GM23338 (cell line): ENCODE results near the gene JMJD1C. TPM values are rescaled to one million over a fixed set of nuclear protein-coding genes. Genes with fewer than 3 reads are reported as not detected.

Source experiments
- ATAC-seq: fragments of 200-7000 bp; cut with Tn5 transposase; 3 replicates; pipeline ENCODE4 v1.9.1; 2020
- DNase-seq: peaks from one replicate; pipeline ENCODE4 v3.0.0-alpha.2; 2015; ENCODE audit warnings: low spot score
- H2AFZ ChIP-seq: fragments of 200-600 bp; sonication (generic); 2 replicates; pipeline ENCODE4 v1.8.0; 2016; ENCODE audit warnings: antibody characterized with exemption, mild to moderate bottlenecking, moderate library complexity
- H3F3A ChIP-seq: fragments of 200-600 bp; sonication (generic); replicated peaks from 2 replicates; pipeline ENCODE4 v1.8.0; 2017; ENCODE audit warnings: antibody characterized with exemption, mixed run types, low read depth
- H3K27ac ChIP-seq: fragments of 200-600 bp; sonication (generic); 2 replicates; pipeline ENCODE4 v1.6.1; 2016; ENCODE audit warnings: low read depth
- H3K27me3 ChIP-seq: fragments of 200-600 bp; sonication (generic); 2 replicates; pipeline ENCODE4 v1.8.0; 2016; ENCODE audit warnings: mild to moderate bottlenecking, mixed run types, moderate library complexity; ENCODE audit not compliant: insufficient read depth
- H3K36me3 ChIP-seq: fragments of 200-600 bp; sonication (generic); 2 replicates; pipeline ENCODE4 v1.8.0; 2016; ENCODE audit warnings: mild to moderate bottlenecking; ENCODE audit not compliant: insufficient read depth
- H3K4me1 ChIP-seq: fragments of 200-600 bp; sonication (generic); 2 replicates; pipeline ENCODE4 v1.8.0; 2016; ENCODE audit warnings: mild to moderate bottlenecking, moderate library complexity; ENCODE audit not compliant: insufficient read depth
- H3K4me2 ChIP-seq: fragments of 200-600 bp; sonication (generic); 2 replicates; pipeline ENCODE4 v1.7.1; 2017; ENCODE audit warnings: mixed run types
- H3K4me3 ChIP-seq: fragments of 200-600 bp; sonication (generic); 2 replicates; pipeline ENCODE4 v1.6.1; 2016; ENCODE audit warnings: mixed run types
- H3K79me2 ChIP-seq: fragments of 200-600 bp; sonication (generic); replicated peaks from 2 replicates; pipeline ENCODE4 v1.8.0; 2017; ENCODE audit warnings: mild to moderate bottlenecking; ENCODE audit not compliant: insufficient read depth
- H3K9me2 ChIP-seq: fragments of 200-600 bp; sonication (generic); 2 replicates; pipeline ENCODE4 v1.8.0; 2017; ENCODE audit not compliant: insufficient read depth
- H4K20me1 ChIP-seq: fragments of 200-600 bp; sonication (generic); replicated peaks from 2 replicates; pipeline ENCODE4 v1.8.0; 2017; ENCODE audit warnings: mild to moderate bottlenecking; ENCODE audit not compliant: insufficient read depth
- H3K27ac Mint-ChIP-seq: 2 replicates; pipeline ENCODE4 v1.8.0; 2020; ENCODE audit warnings: inconsistent platforms, mild to moderate bottlenecking, moderate library complexity, mixed read lengths
- H3K27me3 Mint-ChIP-seq: 3 replicates; pipeline ENCODE4 v1.8.0; 2022; ENCODE audit warnings: low read depth, mild to moderate bottlenecking, moderate library complexity, mixed read lengths, inconsistent platforms; ENCODE audit not compliant: insufficient read depth, poor library complexity
- H3K36me3 Mint-ChIP-seq: 3 replicates; pipeline ENCODE4 v1.8.0; 2021; ENCODE audit warnings: low read depth, mild to moderate bottlenecking, inconsistent platforms, moderate library complexity, mixed read lengths
- H3K4me1 Mint-ChIP-seq: 3 replicates; pipeline ENCODE4 v1.8.0; 2020; ENCODE audit warnings: mild to moderate bottlenecking, inconsistent platforms, mixed read lengths
- H3K4me3 Mint-ChIP-seq: 3 replicates; pipeline ENCODE4 v1.8.0; 2021; ENCODE audit warnings: moderate library complexity, mild to moderate bottlenecking, inconsistent platforms, mixed read lengths
- H3K9me3 Mint-ChIP-seq: 3 replicates; pipeline ENCODE4 v1.8.0; 2020; ENCODE audit warnings: moderate library complexity, mild to moderate bottlenecking, inconsistent platforms, mixed read lengths
- CREB1 ChIP-seq: fragments of 250-450 bp; sonication (Bioruptor Pico); IDR thresholded peaks from 2 replicates; pipeline ENCODE4 v1.5.0; 2020; ENCODE audit warnings: low read depth, mild to moderate bottlenecking, moderate library complexity
- EZH2 ChIP-seq: fragments of 200-600 bp; sonication (generic); IDR thresholded peaks from one replicate; pipeline ENCODE4 v1.8.0; 2017; ENCODE audit warnings: antibody characterized with exemption, mild to moderate bottlenecking, low read depth; ENCODE audit not compliant: unreplicated experiment
- EZH2phosphoT487 ChIP-seq: fragments of 200-600 bp; sonication (generic); IDR thresholded peaks from one replicate; pipeline ENCODE4 v1.8.1; 2018; ENCODE audit warnings: antibody characterized with exemption; ENCODE audit not compliant: unreplicated experiment
- JUNB ChIP-seq: IDR thresholded peaks from one replicate; pipeline ENCODE4 v1.6.1; 2016; ENCODE audit warnings: antibody characterized with exemption; ENCODE audit not compliant: unreplicated experiment
- NANOG ChIP-seq: IDR thresholded peaks from 2 replicates; pipeline ENCODE4 v1.6.1; 2016; ENCODE audit warnings: antibody characterized with exemption, borderline replicate concordance
- POLR2AphosphoS5 ChIP-seq: IDR thresholded peaks from 2 replicates; pipeline ENCODE4 v1.6.1; 2016; ENCODE audit warnings: antibody characterized with exemption, low read depth
- STAT1 ChIP-seq: IDR thresholded peaks from one replicate; pipeline ENCODE4 v1.6.1; 2016; ENCODE audit warnings: antibody characterized with exemption; ENCODE audit not compliant: unreplicated experiment
- ZNF114 ChIP-seq: fragments of 250-450 bp; sonication (Bioruptor Pico); IDR thresholded peaks from 2 replicates; pipeline ENCODE4 v1.5.0; 2020; ENCODE audit warnings: mild to moderate bottlenecking, moderate library complexity
- ZNF331 ChIP-seq: fragments of 250-450 bp; sonication (Bioruptor Pico); IDR thresholded peaks from 2 replicates; pipeline ENCODE4 v1.5.0; 2020; ENCODE audit warnings: low read depth, mild to moderate bottlenecking, moderate library complexity
- polyA plus RNA-seq: library from polyadenylated mRNA; unstranded; fragments of >200 nt; fragmentation: Nextera tagmentation; extraction: Ambion mirVana; gene quantifications from 2 replicates; pipeline ENCODE4 v1.2.1, GENCODE V29; 2016
- total RNA-seq: library from RNA; depleted of rRNA; stranded (reverse); fragments of >200 nt; shearing (Covaris generic); gene quantifications from 2 replicates; pipeline ENCODE4 v1.2.3, GENCODE V29; 2014
- TF ChIP-seq, protein P1 (sequence below): IDR thresholded peaks from 2 replicates; pipeline ENCODE4 v1.6.1; 2016; ENCODE audit warnings: antibody characterized with exemption
- TF ChIP-seq, protein P2 (sequence below): fragments of 250-450 bp; sonication (Bioruptor Pico); IDR thresholded peaks from 2 replicates; pipeline ENCODE4 v1.5.0; 2020; ENCODE audit warnings: mild to moderate bottlenecking, moderate library complexity
- TF ChIP-seq, protein P3 (sequence below), 2 experiments: fragments of 200-600 bp in 1 of 2; sonication (generic) in 1 of 2; conservative IDR thresholded peaks; 2 replicates each; pipeline versions ENCODE4 v1.5.1 to v1.6.1; 2016 to 2017; ENCODE audit warnings: antibody characterized with exemption in 2 of 2, low read depth in 2 of 2, mild to moderate bottlenecking in 2 of 2, moderate library complexity in 1 of 2

Gene JMJD1C
- total and polyA plus RNA-seq, 2 experiments from 2014 or later: 333 to 435 TPM

DNA sequence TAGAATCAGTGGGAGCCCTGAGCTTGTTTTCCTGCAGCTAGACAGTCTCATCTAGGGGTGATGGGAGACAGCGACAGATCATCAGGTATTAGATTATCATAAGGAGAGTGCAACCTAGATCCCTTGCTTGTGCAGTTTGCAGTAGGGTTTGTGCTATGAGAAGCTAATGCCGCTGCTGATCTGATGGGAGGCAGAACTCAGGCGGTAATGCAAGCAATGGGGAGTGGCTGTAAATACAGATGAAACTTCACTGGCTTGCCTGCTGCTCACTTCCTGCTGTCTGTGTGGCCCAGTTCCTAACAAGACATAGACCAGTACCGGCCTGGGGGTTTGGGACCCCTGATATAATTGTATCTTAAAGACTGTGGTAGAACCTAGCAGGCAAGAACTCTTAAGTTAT is 315.0 kb downstream of the JMJD1C start (continued):
- TF ChIP-seq, protein P1, sequence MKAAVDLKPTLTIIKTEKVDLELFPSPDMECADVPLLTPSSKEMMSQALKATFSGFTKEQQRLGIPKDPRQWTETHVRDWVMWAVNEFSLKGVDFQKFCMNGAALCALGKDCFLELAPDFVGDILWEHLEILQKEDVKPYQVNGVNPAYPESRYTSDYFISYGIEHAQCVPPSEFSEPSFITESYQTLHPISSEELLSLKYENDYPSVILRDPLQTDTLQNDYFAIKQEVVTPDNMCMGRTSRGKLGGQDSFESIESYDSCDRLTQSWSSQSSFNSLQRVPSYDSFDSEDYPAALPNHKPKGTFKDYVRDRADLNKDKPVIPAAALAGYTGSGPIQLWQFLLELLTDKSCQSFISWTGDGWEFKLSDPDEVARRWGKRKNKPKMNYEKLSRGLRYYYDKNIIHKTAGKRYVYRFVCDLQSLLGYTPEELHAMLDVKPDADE: no peak
- no peak for TF ChIP-seq ZNF114 (CRISPR knock-in tag)

DNA sequence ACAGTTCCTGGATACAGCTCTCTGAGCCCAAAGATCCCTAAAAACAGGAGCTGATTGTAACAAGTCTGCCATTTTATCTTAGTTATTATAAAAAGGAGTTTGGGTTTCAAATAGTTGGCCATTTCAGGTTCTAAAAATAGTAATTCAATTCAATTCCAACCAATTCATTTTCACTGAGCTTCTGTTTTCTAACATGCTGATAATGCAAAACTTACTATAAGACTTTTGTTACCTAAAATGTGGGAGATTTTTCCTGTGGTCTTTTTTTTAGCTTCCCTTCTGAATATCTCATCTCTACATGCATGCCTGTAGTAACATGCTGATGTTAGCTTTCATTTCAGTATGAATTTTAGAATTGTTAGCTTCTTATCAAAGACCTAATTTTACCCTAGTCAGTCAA is 319.3 kb downstream of the JMJD1C start:
- Histone ChIP-seq H3K27me3 (no peaks in the 10 kb centered on the region), H3K79me2 (peaks cover 93% of the 10 kb centered on the region), H2AFZ (no peak overlapping the region), H3F3A (no peaks in the 10 kb centered on the region), H4K20me1 (peaks cover 12% of the 10 kb centered on the region), H3K4me1 (no peaks in the 10 kb centered on the region), H3K36me3 (no peaks in the 10 kb centered on the region; the same call in 1 of the 2 replicates), H3K27ac (no peak overlapping the region), H3K9me2 (no peaks in the 10 kb centered on the region), H3K4me3 (no peak overlapping the region), H3K4me2 (no peak overlapping the region)
- Mint-ChIP-seq H3K27ac (no peak overlapping the region), H3K4me1 (peaks cover 11% of the 10 kb centered on the region), H3K36me3 (peaks cover 27% of the 10 kb centered on the region), H3K27me3 (peaks cover 4% of the 10 kb centered on the region), H3K4me3 (no peak overlapping the region), H3K9me3 (no peaks in the 10 kb centered on the region)
- DNase-seq: no peak
- ATAC-seq: no peak
- no peak for TF ChIP-seq ZNF114 (CRISPR knock-in tag)
- no peak for TF ChIP-seq ZNF331 (CRISPR knock-in tag)
- TF ChIP-seq JUNB: no peak
- TF ChIP-seq STAT1: no peak
- TF ChIP-seq CREB1 (CRISPR knock-in tag): no peak
- no peak for TF ChIP-seq NANOG
- TF ChIP-seq EZH2: no peak
- TF ChIP-seq, protein P2, sequence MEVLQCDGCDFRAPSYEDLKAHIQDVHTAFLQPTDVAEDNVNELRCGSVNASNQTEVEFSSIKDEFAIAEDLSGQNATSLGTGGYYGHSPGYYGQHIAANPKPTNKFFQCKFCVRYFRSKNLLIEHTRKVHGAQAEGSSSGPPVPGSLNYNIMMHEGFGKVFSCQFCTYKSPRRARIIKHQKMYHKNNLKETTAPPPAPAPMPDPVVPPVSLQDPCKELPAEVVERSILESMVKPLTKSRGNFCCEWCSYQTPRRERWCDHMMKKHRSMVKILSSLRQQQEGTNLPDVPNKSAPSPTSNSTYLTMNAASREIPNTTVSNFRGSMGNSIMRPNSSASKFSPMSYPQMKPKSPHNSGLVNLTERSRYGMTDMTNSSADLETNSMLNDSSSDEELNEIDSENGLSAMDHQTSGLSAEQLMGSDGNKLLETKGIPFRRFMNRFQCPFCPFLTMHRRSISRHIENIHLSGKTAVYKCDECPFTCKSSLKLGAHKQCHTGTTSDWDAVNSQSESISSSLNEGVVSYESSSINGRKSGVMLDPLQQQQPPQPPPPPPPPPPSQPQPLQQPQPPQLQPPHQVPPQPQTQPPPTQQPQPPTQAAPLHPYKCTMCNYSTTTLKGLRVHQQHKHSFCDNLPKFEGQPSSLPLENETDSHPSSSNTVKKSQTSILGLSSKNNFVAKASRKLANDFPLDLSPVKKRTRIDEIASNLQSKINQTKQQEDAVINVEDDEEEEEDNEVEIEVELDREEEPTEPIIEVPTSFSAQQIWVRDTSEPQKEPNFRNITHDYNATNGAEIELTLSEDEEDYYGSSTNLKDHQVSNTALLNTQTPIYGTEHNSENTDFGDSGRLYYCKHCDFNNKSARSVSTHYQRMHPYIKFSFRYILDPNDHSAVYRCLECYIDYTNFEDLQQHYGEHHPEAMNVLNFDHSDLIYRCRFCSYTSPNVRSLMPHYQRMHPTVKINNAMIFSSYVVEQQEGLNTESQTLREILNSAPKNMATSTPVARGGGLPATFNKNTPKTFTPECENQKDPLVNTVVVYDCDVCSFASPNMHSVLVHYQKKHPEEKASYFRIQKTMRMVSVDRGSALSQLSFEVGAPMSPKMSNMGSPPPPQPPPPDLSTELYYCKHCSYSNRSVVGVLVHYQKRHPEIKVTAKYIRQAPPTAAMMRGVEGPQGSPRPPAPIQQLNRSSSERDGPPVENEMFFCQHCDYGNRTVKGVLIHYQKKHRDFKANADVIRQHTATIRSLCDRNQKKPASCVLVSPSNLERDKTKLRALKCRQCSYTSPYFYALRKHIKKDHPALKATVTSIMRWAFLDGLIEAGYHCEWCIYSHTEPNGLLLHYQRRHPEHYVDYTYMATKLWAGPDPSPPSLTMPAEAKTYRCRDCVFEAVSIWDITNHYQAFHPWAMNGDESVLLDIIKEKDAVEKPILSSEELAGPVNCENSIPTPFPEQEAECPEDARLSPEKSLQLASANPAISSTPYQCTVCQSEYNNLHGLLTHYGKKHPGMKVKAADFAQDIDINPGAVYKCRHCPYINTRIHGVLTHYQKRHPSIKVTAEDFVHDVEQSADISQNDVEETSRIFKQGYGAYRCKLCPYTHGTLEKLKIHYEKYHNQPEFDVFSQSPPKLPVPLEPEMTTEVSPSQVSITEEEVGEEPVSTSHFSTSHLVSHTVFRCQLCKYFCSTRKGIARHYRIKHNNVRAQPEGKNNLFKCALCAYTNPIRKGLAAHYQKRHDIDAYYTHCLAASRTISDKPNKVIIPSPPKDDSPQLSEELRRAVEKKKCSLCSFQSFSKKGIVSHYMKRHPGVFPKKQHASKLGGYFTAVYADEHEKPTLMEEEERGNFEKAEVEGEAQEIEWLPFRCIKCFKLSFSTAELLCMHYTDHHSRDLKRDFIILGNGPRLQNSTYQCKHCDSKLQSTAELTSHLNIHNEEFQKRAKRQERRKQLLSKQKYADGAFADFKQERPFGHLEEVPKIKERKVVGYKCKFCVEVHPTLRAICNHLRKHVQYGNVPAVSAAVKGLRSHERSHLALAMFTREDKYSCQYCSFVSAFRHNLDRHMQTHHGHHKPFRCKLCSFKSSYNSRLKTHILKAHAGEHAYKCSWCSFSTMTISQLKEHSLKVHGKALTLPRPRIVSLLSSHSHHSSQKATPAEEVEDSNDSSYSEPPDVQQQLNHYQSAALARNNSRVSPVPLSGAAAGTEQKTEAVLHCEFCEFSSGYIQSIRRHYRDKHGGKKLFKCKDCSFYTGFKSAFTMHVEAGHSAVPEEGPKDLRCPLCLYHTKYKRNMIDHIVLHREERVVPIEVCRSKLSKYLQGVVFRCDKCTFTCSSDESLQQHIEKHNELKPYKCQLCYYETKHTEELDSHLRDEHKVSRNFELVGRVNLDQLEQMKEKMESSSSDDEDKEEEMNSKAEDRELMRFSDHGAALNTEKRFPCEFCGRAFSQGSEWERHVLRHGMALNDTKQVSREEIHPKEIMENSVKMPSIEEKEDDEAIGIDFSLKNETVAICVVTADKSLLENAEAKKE (CRISPR knock-in tag): no peak
- TF ChIP-seq, protein P3, sequence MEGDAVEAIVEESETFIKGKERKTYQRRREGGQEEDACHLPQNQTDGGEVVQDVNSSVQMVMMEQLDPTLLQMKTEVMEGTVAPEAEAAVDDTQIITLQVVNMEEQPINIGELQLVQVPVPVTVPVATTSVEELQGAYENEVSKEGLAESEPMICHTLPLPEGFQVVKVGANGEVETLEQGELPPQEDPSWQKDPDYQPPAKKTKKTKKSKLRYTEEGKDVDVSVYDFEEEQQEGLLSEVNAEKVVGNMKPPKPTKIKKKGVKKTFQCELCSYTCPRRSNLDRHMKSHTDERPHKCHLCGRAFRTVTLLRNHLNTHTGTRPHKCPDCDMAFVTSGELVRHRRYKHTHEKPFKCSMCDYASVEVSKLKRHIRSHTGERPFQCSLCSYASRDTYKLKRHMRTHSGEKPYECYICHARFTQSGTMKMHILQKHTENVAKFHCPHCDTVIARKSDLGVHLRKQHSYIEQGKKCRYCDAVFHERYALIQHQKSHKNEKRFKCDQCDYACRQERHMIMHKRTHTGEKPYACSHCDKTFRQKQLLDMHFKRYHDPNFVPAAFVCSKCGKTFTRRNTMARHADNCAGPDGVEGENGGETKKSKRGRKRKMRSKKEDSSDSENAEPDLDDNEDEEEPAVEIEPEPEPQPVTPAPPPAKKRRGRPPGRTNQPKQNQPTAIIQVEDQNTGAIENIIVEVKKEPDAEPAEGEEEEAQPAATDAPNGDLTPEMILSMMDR (conservative IDR thresholded peaks at IDR 0.05; ENCODE audit: low read depth in 2 of 2): no peak
- no peak for TF ChIP-seq EZH2phosphoT487
- TF ChIP-seq POLR2AphosphoS5: no peak
- TF ChIP-seq, protein P1: no peak
